HepG2 (cell line): ENCODE results near the gene LRRC25. TPM values are rescaled to one million over a fixed set of nuclear protein-coding genes. Genes with fewer than 3 reads are reported as not detected.

ENCODE experiments used
- ATAC-seq: fragments of 200-7000 bp; cut with Tn5 transposase; 3 replicates; pipeline ENCODE4 v1.9.1; 2020; ENCODE audit warnings: mild to moderate bottlenecking, moderate library complexity
- BruUV-seq: library from RNA; stranded (reverse); fragments of 400-500 nt; replicated peaks from 2 replicates; lab custom pipeline; 2021; lab: Mats Ljungman, UMichigan
- CTCF ChIA-PET: fragments of 300-600 bp; formaldehyde crosslinking; extraction: SDS; loops from one replicate; lab custom pipeline; 2021; ENCODE audit warnings: low total read pairs, inconsistent platforms, low intra/inter-chr PET ratio; lab: Yijun Ruan, JAX
- POLR2A ChIA-PET: fragments of 350-600 bp; sonication (Branson Sonifier 250); formaldehyde crosslinking; loops from one replicate; lab custom pipeline; 2020; ENCODE audit warnings: antibody characterized with exemption, inconsistent platforms; lab: Yijun Ruan, JAX
- DNase-seq: peaks from one replicate; pipeline ENCODE4 v3.0.0-alpha.2; 2015; ENCODE audit warnings: low spot score
- FAIRE-seq: peaks from 3 replicates; lab custom pipeline; 2011; peaks lifted over from hg19 to GRCh38; lab: Jason Lieb, UNC
- H2AFZ ChIP-seq: one replicate; pipeline ENCODE4 v1.6.1; 2011; ENCODE audit warnings: low read length, inconsistent platforms
- H3K27ac ChIP-seq: fragments of 300-600 bp; 3 replicates; pipeline ENCODE4 v1.8.0; 2011; ENCODE audit warnings: mixed run types, mild to moderate bottlenecking, mixed read lengths, low read length, inconsistent platforms; ENCODE audit not compliant: insufficient read depth; ENCODE audit errors: extremely low read length
- H3K27me3 ChIP-seq, 2 experiments: fragments of 200-600 bp in 1 of 2; 2 replicates in 1 of 2; 3 replicates in 1 of 2; pipeline versions ENCODE4 v1.6.0 to v1.8.0; 2011; ENCODE audit warnings: low read length in 2 of 2, mild to moderate bottlenecking in 2 of 2, moderate library complexity in 2 of 2, inconsistent platforms in 1 of 2; ENCODE audit not compliant: insufficient read depth in 2 of 2, control insufficient read depth in 1 of 2
- H3K36me3 ChIP-seq, 2 experiments: fragments of 200-600 bp in 1 of 2; replicated peaks in 1 of 2; 2 replicates in 1 of 2; 3 replicates in 1 of 2; pipeline versions ENCODE4 v1.5.1 to v1.8.0; 2011; ENCODE audit warnings: low read length in 2 of 2, inconsistent platforms in 1 of 2; ENCODE audit not compliant: insufficient read depth in 2 of 2, control insufficient read depth in 1 of 2
- H3K4me1 ChIP-seq: 2 replicates; pipeline ENCODE4 v1.5.1; 2012; ENCODE audit warnings: low read length, inconsistent platforms; ENCODE audit not compliant: insufficient read depth
- H3K4me2 ChIP-seq: 2 replicates; pipeline ENCODE4 v1.6.0; 2011; ENCODE audit warnings: low read depth, low read length, inconsistent platforms
- H3K4me3 ChIP-seq, 3 experiments: fragments of 200-600 bp in 1 of 3; sonication (generic), shearing (Covaris generic) in 1 of 3; replicated peaks in 1 of 3; 2 replicates each; pipeline ENCODE4 v1.5.1; 2011 to 2016; ENCODE audit warnings: low read length in 3 of 3, inconsistent platforms in 2 of 3, low read depth in 2 of 3, mild to moderate bottlenecking in 2 of 3, control low read depth in 1 of 3, mixed read lengths in 1 of 3; ENCODE audit not compliant: insufficient read depth in 1 of 3
- H3K79me2 ChIP-seq: one replicate; pipeline ENCODE4 v1.6.1; 2011; ENCODE audit warnings: low read length, inconsistent platforms; ENCODE audit not compliant: insufficient read depth
- H3K9ac ChIP-seq: 2 replicates; pipeline ENCODE4 v1.6.0; 2011; ENCODE audit warnings: mild to moderate bottlenecking, low read depth, low read length, inconsistent platforms; ENCODE audit not compliant: insufficient read depth
- H3K9me3 ChIP-seq: 2 replicates; pipeline ENCODE4 v1.5.1; 2012; ENCODE audit warnings: mild to moderate bottlenecking, low read length
- H4K20me1 ChIP-seq: 2 replicates; pipeline ENCODE4 v1.6.0; 2011; ENCODE audit warnings: inconsistent platforms, mild to moderate bottlenecking, low read length, moderate library complexity; ENCODE audit not compliant: insufficient read depth
- CREB1 ChIP-seq, 2 experiments: fragments of 450-650 bp in 1 of 2; IDR thresholded peaks; 2 replicates each; pipeline ENCODE4 v1.6.1; 2016 to 2017; ENCODE audit warnings: control low read depth in 1 of 2, mild to moderate bottlenecking in 1 of 2, missing compliant biosample characterization in 1 of 2, missing genetic modification characterization in 1 of 2
- CREB3 ChIP-seq: sonication (generic); formaldehyde crosslinking; IDR thresholded peaks from 2 replicates; pipeline ENCODE4 v1.5.0; 2020; ENCODE audit warnings: missing genetic modification reagents
- DMTF1 ChIP-seq: sonication (generic); formaldehyde crosslinking; IDR thresholded peaks from 2 replicates; pipeline ENCODE4 v1.4.0; 2020; ENCODE audit warnings: mild to moderate bottlenecking, missing genetic modification reagents
- KDM1A ChIP-seq: IDR thresholded peaks from 2 replicates; pipeline ENCODE4 v1.6.1; 2016; ENCODE audit warnings: missing compliant biosample characterization
- POLR2AphosphoS2 ChIP-seq: IDR thresholded peaks from 2 replicates; pipeline ENCODE4 v1.6.1; 2011; ENCODE audit warnings: low read depth, low read length, improper control_type of control experiment
- SIX1 ChIP-seq: sonication (generic); formaldehyde crosslinking; IDR thresholded peaks from 2 replicates; pipeline ENCODE4 v1.4.0; 2020; ENCODE audit warnings: missing genetic modification reagents, borderline replicate concordance
- SP2 ChIP-seq: sonication (generic); formaldehyde crosslinking; IDR thresholded peaks from 2 replicates; pipeline ENCODE4 v1.5.1; 2020; ENCODE audit warnings: mild to moderate bottlenecking, missing genetic modification reagents
- ZEB1 ChIP-seq: IDR thresholded peaks from 2 replicates; pipeline ENCODE4 v1.6.1; 2012; ENCODE audit warnings: mild to moderate bottlenecking, low read depth, inconsistent platforms; ENCODE audit not compliant: insufficient replicate concordance
- ZNF18 ChIP-seq: sonication (generic); formaldehyde crosslinking; IDR thresholded peaks from 2 replicates; pipeline ENCODE4 v1.8.0; 2022; ENCODE audit warnings: mild to moderate bottlenecking, missing genetic modification reagents; ENCODE audit not compliant: insufficient replicate concordance
- ZNF207 ChIP-seq: fragments of 450-650 bp; IDR thresholded peaks from 2 replicates; pipeline ENCODE4 v1.6.1; 2016; ENCODE audit warnings: antibody characterized with exemption, borderline replicate concordance
- ZNF503 ChIP-seq: sonication (generic); formaldehyde crosslinking; IDR thresholded peaks from 2 replicates; pipeline ENCODE4 v1.4.0; 2020; ENCODE audit warnings: missing genetic modification reagents
- ZNF629 ChIP-seq: sonication (generic); formaldehyde crosslinking; conservative IDR thresholded peaks from 2 replicates; pipeline ENCODE4 v1.5.0; 2020; ENCODE audit warnings: missing genetic modification reagents
- ZNF788 ChIP-seq: sonication (generic); formaldehyde crosslinking; IDR thresholded peaks from 2 replicates; pipeline ENCODE4 v1.5.0; 2020; ENCODE audit warnings: mild to moderate bottlenecking, missing genetic modification reagents, borderline replicate concordance
- ZSCAN9 ChIP-seq: IDR thresholded peaks from 2 replicates; pipeline ENCODE4 v1.6.1; 2016; ENCODE audit warnings: borderline replicate concordance
- WGBS: methylation state at CpG from one replicate; pipeline ENCODE4 v1.1.6; 2017; ENCODE audit warnings: low lambda C conversion rate; 5-methylcytosine and 5-hydroxymethylcytosine counted together
- in situ Hi-C: cut with HindIII; loops from 2 replicates; pipeline ENCODE4 v1.10.0; 2017; ENCODE audit warnings: low pct_unique_long_range_greater_than_20kb; ENCODE audit not compliant: extremely low pct_ligation_motif_present
- intact Hi-C: fragments of 100-400 bp; cut with micrococcal nuclease; formaldehyde crosslinking; loops from one replicate; pipeline ENCODE4 v1.10.0; 2022; ENCODE audit not compliant: unreplicated experiment
- polyA plus RNA-seq, 8 experiments: library from polyadenylated mRNA; depleted of rRNA in 3 of 8; stranded (reverse) in 7 of 8; unstranded in 1 of 8; fragments of >200 nt; fragmentation: Illumina TruSeq in 4 of 8; extraction: Trizol in 4 of 8; gene quantifications; 2 replicates each; pipeline versions ENCODE4 v1.2.1 to v1.2.3, GENCODE V29; 2011 to 2016; ENCODE audit warnings: low read depth in 4 of 8, missing spikeins in 1 of 8, mixed read lengths in 1 of 8; ENCODE audit not compliant: insufficient read depth in 1 of 8
- total RNA-seq, 5 experiments: library from RNA; depleted of rRNA; stranded (reverse); fragments of >200 nt; fragmentation: Illumina TruSeq; extraction: Trizol; gene quantifications; 2 replicates each; pipeline ENCODE4 v1.2.3, GENCODE V29; 2016; ENCODE audit warnings: low read depth in 1 of 5

The LRRC25 gene
- total and polyA plus RNA-seq, 2 of the 13 experiments (the other 11 are each of a cell fraction or from before 2014, with no cell fraction given), result 0.13 to 0.53 TPM

GRCh38 chr19:18428173-18428786, 30.9 kb upstream of the LRRC25 start:
- no peak for TF ChIP-seq CREB3
- no peak for TF ChIP-seq SP2 (CRISPR knock-in tag)
- TF ChIP-seq KDM1A (CRISPR knock-in tag), result no peak
- TF ChIP-seq ZSCAN9 (CRISPR knock-in tag), result no peak
- TF ChIP-seq ZNF788, result no peak
- TF ChIP-seq ZNF629 (CRISPR knock-in tag), result no peak
- no peak for TF ChIP-seq ZNF207
- TF ChIP-seq POLR2AphosphoS2, result no peak
- no peak for TF ChIP-seq ZNF503 (CRISPR knock-in tag)
- no peak for TF ChIP-seq SIX1
- no peak for TF ChIP-seq ZNF18
- no peak for TF ChIP-seq CREB1 (IDR thresholded peaks at IDR 0.05)
- no peak for TF ChIP-seq CREB1 (CRISPR knock-in tag; IDR thresholded peaks at IDR 0.05)
- no peak for TF ChIP-seq ZEB1
- no peak for TF ChIP-seq DMTF1 (CRISPR knock-in tag)
- Histone ChIP-seq H3K4me2 (no peak overlapping the region), H3K9ac (no peak overlapping the region), H2AFZ (no peak overlapping the region), H3K27ac (no peak overlapping the region), H3K79me2 (peaks cover 4% of the 10 kb centered on the region), H4K20me1 (no peaks in the 10 kb centered on the region), H3K4me1 (no peaks in the 10 kb centered on the region), H3K4me3 (no peak overlapping the region), H3K36me3 (peaks cover 1 to 3% of the 10 kb centered on the region in 2 experiments; a peak in 2 of 5 replicates), H3K9me3 (no peaks in the 10 kb centered on the region), H3K27me3 (no peaks in the 10 kb centered on the region)
- in situ Hi-C loops, result no loop called here
- ChIA-PET POLR2A (no interaction called here), CTCF (no interaction called here)
- WGBS, result 98% methylated on average over 9 of the region's 17 CpGs
- FAIRE-seq, result no peak
- intact Hi-C loops, result no loop called here
- no peak for ATAC-seq
- BruUV-seq, result no TSS peak
- no peak for DNase-seq
